GM12878 (cell line): ENCODE data around the gene CCDC39. TPM values are rescaled to one million over a fixed set of nuclear protein-coding genes. Genes with fewer than 3 reads are reported as not detected.

Experiments
- ATAC-seq: fragments of 200-7000 bp; cut with Tn5 transposase; 3 replicates; pipeline ENCODE4 v1.9.1; 2020; ENCODE audit warnings: mild to moderate bottlenecking, moderate library complexity
- BruUV-seq: library from RNA; stranded (reverse); fragments of 400-500 nt; replicated peaks from 2 replicates; lab custom pipeline; 2021; lab: Mats Ljungman, UMichigan
- CTCF ChIA-PET: fragments of 300-600 bp; sonication (Branson Sonifier 250); formaldehyde crosslinking; extraction: SDS; loops from one replicate; lab custom pipeline; 2021; ENCODE audit warnings: inconsistent platforms; lab: Yijun Ruan, JAX
- POLR2A ChIA-PET: fragments of 350-600 bp; formaldehyde crosslinking; extraction: SDS; loops from one replicate; lab custom pipeline; 2021; ENCODE audit warnings: inconsistent platforms; lab: Charles Lee
- RAD21 ChIA-PET: fragments of 300-600 bp; sonication (Branson Sonifier 250); formaldehyde crosslinking; loops from one replicate; lab custom pipeline; 2023; ENCODE audit warnings: antibody characterized with exemption; ENCODE audit not compliant: unreplicated experiment; lab: Charles Lee
- SMC1A ChIA-PET: fragments of 300-600 bp; sonication (Branson Sonifier 250); formaldehyde crosslinking; loops from one replicate; lab custom pipeline; 2023; ENCODE audit not compliant: unreplicated experiment, uncharacterized antibody; lab: Charles Lee
- DNase-seq: peaks from one replicate; pipeline ENCODE4 v3.0.0-alpha.2; 2011; ENCODE audit warnings: low read depth, low spot score
- FAIRE-seq: peaks from 3 replicates; lab custom pipeline; 2011; peaks lifted over from hg19 to GRCh38; lab: Jason Lieb, UNC
- H2AFZ ChIP-seq: 2 replicates; pipeline ENCODE4 v1.6.0; 2011; ENCODE audit warnings: low read depth, low read length, control low read depth; ENCODE audit not compliant: control insufficient read depth
- H3K27ac ChIP-seq: 2 replicates; pipeline ENCODE4 v1.5.1; 2011; ENCODE audit warnings: control low read depth; ENCODE audit not compliant: control insufficient read depth, insufficient read depth
- H3K27me3 ChIP-seq, 2 experiments: replicated peaks in 1 of 2; 2 replicates each; pipeline versions ENCODE4 v1.6.0 to v1.6.1; 2011; ENCODE audit warnings: low read length in 1 of 2; ENCODE audit not compliant: control insufficient read depth in 2 of 2, insufficient read depth in 2 of 2
- H3K36me3 ChIP-seq, 2 experiments: 2 replicates each; pipeline ENCODE4 v1.5.1; 2011; ENCODE audit warnings: low read length in 1 of 2; ENCODE audit not compliant: control insufficient read depth in 2 of 2, insufficient read depth in 2 of 2
- H3K4me1 ChIP-seq: 2 replicates; pipeline ENCODE4 v1.6.1; 2011; ENCODE audit warnings: mild to moderate bottlenecking, low read length, moderate library complexity, mixed read lengths; ENCODE audit not compliant: control insufficient read depth, insufficient read depth
- H3K4me2 ChIP-seq: 2 replicates; pipeline ENCODE4 v1.6.0; 2011; ENCODE audit warnings: control low read depth; ENCODE audit not compliant: control insufficient read depth, insufficient read depth
- H3K4me3 ChIP-seq: fragments of 200-600 bp; sonication (generic); 2 replicates; pipeline ENCODE4 v1.5.1; 2016
- H3K79me2 ChIP-seq: 2 replicates; pipeline ENCODE4 v1.6.0; 2011; ENCODE audit warnings: low read length; ENCODE audit not compliant: control insufficient read depth, insufficient read depth
- H3K9ac ChIP-seq: 2 replicates; pipeline ENCODE4 v1.8.0; 2011; ENCODE audit warnings: low read length, control low read depth, mixed read lengths; ENCODE audit not compliant: control insufficient read depth, insufficient read depth
- H3K9me3 ChIP-seq: replicated peaks from 3 replicates; pipeline ENCODE4 v1.5.1; 2011; ENCODE audit warnings: mild to moderate bottlenecking, low read length; ENCODE audit not compliant: control insufficient read depth, insufficient read depth
- H4K20me1 ChIP-seq: 2 replicates; pipeline ENCODE4 v1.6.0; 2011; ENCODE audit not compliant: control insufficient read depth, insufficient read depth
- MEF2A ChIP-seq: IDR thresholded peaks from 2 replicates; pipeline ENCODE4 v1.6.1; 2011; ENCODE audit warnings: low read depth, mild to moderate bottlenecking, low read length, moderate library complexity; ENCODE audit not compliant: insufficient read depth
- MXI1 ChIP-seq: fragments of 150-350 bp; IDR thresholded peaks from 2 replicates; pipeline ENCODE4 v1.6.1; 2011; ENCODE audit warnings: low read depth, mild to moderate bottlenecking, inconsistent platforms, low read length, improper control_type of control experiment
- POLR2A ChIP-seq: IDR thresholded peaks from 2 replicates; pipeline ENCODE4 v1.6.1; 2011; ENCODE audit warnings: low read depth, mild to moderate bottlenecking, low read length
- WGBS: methylation state at CpG from one replicate; pipeline ENCODE4 v1.1.6; 2016; ENCODE audit warnings: low lambda C conversion rate; ENCODE audit not compliant: insufficient replicate concordance, insufficient coverage; ENCODE audit errors: missing lambda C conversion rate; 5-methylcytosine and 5-hydroxymethylcytosine counted together
- in situ Hi-C: fragments of 300-500 bp; cut with MboI; formaldehyde crosslinking; loops from 9 replicates; pipeline ENCODE4 v1.14.3; 2018; ENCODE audit warnings: mixed read lengths
- intact Hi-C: fragments of 100-400 bp; cut with micrococcal nuclease; formaldehyde crosslinking; loops from one replicate; pipeline ENCODE4 v1.14.2; 2022; ENCODE audit not compliant: unreplicated experiment
- polyA plus RNA-seq, 11 experiments: library from polyadenylated mRNA; depleted of rRNA in 4 of 11; unstranded in 6 of 11; stranded (reverse) in 5 of 11; fragments of >200 nt; fragmentation: Nextera tagmentation in 4 of 11; fragmentation: Illumina TruSeq in 1 of 11; extraction: Ambion mirVana in 4 of 11; extraction: Trizol in 1 of 11; gene quantifications; 1 replicate in 1 of 11; 2 replicates in 10 of 11; pipeline versions ENCODE4 v1.2.1 to v1.2.3, GENCODE V29; 2011 to 2016; ENCODE audit warnings: inconsistent platforms in 2 of 11, missing spikeins in 2 of 11, low read depth in 1 of 11
- total RNA-seq, 4 experiments: library from RNA; depleted of rRNA in 3 of 4; stranded (reverse); fragments of >200 nt in 3 of 4; fragmentation: Illumina TruSeq in 1 of 4; extraction: Trizol in 1 of 4; gene quantifications; 2 replicates each; pipeline versions ENCODE4 v1.2.1 to v1.2.3, GENCODE V29; 2013 to 2021
- TF ChIP-seq, protein P1 (sequence below): fragments of 450-650 bp; IDR thresholded peaks from 2 replicates; pipeline ENCODE4 v1.6.1; 2016; ENCODE audit warnings: mild to moderate bottlenecking

Gene CCDC39
- total and polyA plus RNA-seq, 10 of the 15 experiments (the other 5 are each of a cell fraction or from before 2014, with no cell fraction given) = 0.10 to 0.69 (median 0.31) TPM

- TF ChIP-seq, protein P1, sequence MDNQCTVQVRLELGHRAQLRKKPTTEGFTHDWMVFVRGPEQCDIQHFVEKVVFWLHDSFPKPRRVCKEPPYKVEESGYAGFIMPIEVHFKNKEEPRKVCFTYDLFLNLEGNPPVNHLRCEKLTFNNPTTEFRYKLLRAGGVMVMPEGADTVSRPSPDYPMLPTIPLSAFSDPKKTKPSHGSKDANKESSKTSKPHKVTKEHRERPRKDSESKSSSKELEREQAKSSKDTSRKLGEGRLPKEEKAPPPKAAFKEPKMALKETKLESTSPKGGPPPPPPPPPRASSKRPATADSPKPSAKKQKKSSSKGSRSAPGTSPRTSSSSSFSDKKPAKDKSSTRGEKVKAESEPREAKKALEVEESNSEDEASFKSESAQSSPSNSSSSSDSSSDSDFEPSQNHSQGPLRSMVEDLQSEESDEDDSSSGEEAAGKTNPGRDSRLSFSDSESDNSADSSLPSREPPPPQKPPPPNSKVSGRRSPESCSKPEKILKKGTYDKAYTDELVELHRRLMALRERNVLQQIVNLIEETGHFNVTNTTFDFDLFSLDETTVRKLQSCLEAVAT = no peak
Observed at GRCh38 chr3:180617049-180617448, 62.2 kb downstream of the CCDC39 start (continued).

DNA sequence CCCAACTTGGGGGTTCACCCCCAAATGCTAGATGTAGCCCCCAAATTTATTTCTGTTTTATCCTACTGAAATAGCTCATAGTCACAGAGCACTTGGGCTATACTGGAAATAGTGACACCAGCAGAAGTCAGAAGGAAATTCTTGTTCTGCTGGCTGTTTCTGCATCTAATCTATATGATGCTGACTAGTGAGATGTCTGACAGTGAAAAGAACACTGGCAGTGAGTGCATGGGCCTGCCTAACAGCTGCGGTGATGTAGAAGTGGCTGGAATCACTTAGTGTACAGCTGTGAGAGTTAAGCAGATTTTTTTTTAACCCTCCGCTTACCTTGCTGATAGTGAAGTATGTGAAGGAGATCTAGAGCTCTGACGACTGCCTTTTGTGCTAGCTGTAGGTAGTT, 63.3 kb downstream of the CCDC39 start:
- intact Hi-C loops (no loop called here), in situ Hi-C loops (loop anchor here (25.0 kb wide), 1 partner anchor 1279 kb away; the partner anchor contains the start of gene MFN1)
- ChIA-PET POLR2A (no interaction called here), RAD21 (interaction anchor here (1.1 to 1.5 kb wide), 3 partner anchors 15 to 63 kb away, joined by 3 to 4 read pairs (median 3); partner anchors contain the start of gene CCDC39), SMC1A (interaction anchor here (0.6 to 1.8 kb wide), 9 partner anchors 10 to 796 kb away, joined by 3 to 8 read pairs (median 3); partner anchors contain the start of gene TTC14), CTCF (interaction anchor here (0.6 to 1.9 kb wide), 4 partner anchors 12 to 1645 kb away, joined by 3 to 7 read pairs (median 4); no protein-coding TSS in a partner anchor)
- Histone ChIP-seq H3K27ac (no peak overlapping the region), H3K4me2 (no peak overlapping the region), H3K9me3 (no peaks in the 10 kb centered on the region; the same call in 1 of the 3 replicates), H3K27me3 (no peaks in the 10 kb centered on the region), H3K79me2 (no peaks in the 10 kb centered on the region), H4K20me1 (no peaks in the 10 kb centered on the region), H3K36me3 (peaks cover 3 to 4% of the 10 kb centered on the region in 2 experiments), H2AFZ (no peak overlapping the region), H3K4me3 (no peak overlapping the region), H3K4me1 (no peaks in the 10 kb centered on the region), H3K9ac (no peak overlapping the region)
- DNase-seq (no peak), ATAC-seq (no peak), FAIRE-seq (no peak)
- TF ChIP-seq MEF2A = no peak
- TF ChIP-seq POLR2A = 0 out of 2 replicates have a peak, but pooled peaks have one; percentile 20
- no peak for TF ChIP-seq MXI1
- no TSS peak for BruUV-seq
- WGBS = 75% methylated on average over 3 of the region's 3 CpGs
